GM13977 (cell line): ENCODE measurements around the gene FEZF1.

Experiments used
- DNase-seq: peaks from one replicate; pipeline ENCODE4 v3.0.0; 2012; ENCODE audit warnings: low spot score
- CTCF ChIP-seq: IDR thresholded peaks from 2 replicates; pipeline ENCODE4 v1.5.1; 2012; ENCODE audit warnings: mild to moderate bottlenecking, control low read depth; ENCODE audit not compliant: insufficient read depth; ENCODE audit errors: extremely low read depth, missing control alignments
- in situ Hi-C: fragments of 300-500 bp; cut with MboI; formaldehyde crosslinking; loops from one replicate; pipeline ENCODE4 v1.12.0; 2022; ENCODE audit warnings: low sequenced_read_pairs, low pct_unique_long_range_greater_than_20kb, mixed read lengths, inconsistent platforms; ENCODE audit not compliant: unreplicated experiment

The FEZF1 gene

GRCh38 chr7:122339145-122339904, 34.8 kb upstream of the FEZF1 start:
- no peak for DNase-seq
- no peak for TF ChIP-seq CTCF
- in situ Hi-C loops: no loop called here

- in situ Hi-C loops: no loop called here
- DNase-seq: no peak
- TF ChIP-seq CTCF: no peak
Measured at GRCh38 chr7:122337011-122337410, 32.5 kb upstream of the FEZF1 start.

GRCh38 chr7:122329145-122329802, 24.7 kb upstream of the FEZF1 start:
- no peak for DNase-seq
- in situ Hi-C loops: no loop called here
- TF ChIP-seq CTCF: no peak

GRCh38 chr7:122327969-122328368, 23.4 kb upstream of the FEZF1 start:
- TF ChIP-seq CTCF: no peak
- in situ Hi-C loops: no loop called here
- no peak for DNase-seq

- TF ChIP-seq CTCF: no peak
- in situ Hi-C loops: no loop called here
Measured at GRCh38 chr7:122316467-122317388, 12.2 kb upstream of the FEZF1 start.

More at GRCh38 chr7:122316467-122317388, 12.2 kb upstream of the FEZF1 start:
- DNase-seq: no peak
